WTC11 (cell line): ENCODE measurements around the gene SMIM22. TPM values are rescaled to one million over a fixed set of nuclear protein-coding genes. Genes with fewer than 3 reads are reported as not detected.

Experiments
- ATAC-seq: fragments of 200-7000 bp; cut with Tn5 transposase; 2 replicates; pipeline ENCODE4 v1.10.0; 2021; ENCODE audit warnings: mild to moderate bottlenecking, moderate library complexity
- CTCF ChIA-PET: fragments of 300-600 bp; sonication (Branson Sonifier 250); formaldehyde crosslinking; loops from one replicate; lab custom pipeline; 2021; ENCODE audit warnings: antibody characterized with exemption; lab: Charles Lee
- POLR2A ChIA-PET: fragments of 350-600 bp; sonication (Branson Sonifier 250); formaldehyde crosslinking; loops from one replicate; lab custom pipeline; 2021; ENCODE audit warnings: antibody characterized with exemption; lab: Charles Lee
- DNase-seq: peaks from one replicate; pipeline ENCODE4 v3.0.0; 2021; ENCODE audit warnings: low spot score
- H3K27ac Mint-ChIP-seq: 2 replicates; pipeline ENCODE4 v1.8.0; 2021; ENCODE audit warnings: mixed read lengths
- H3K27me3 Mint-ChIP-seq: 2 replicates; pipeline ENCODE4 v1.8.0; 2021; ENCODE audit warnings: low read depth, mild to moderate bottlenecking, moderate library complexity, mixed read lengths
- H3K36me3 Mint-ChIP-seq: 2 replicates; pipeline ENCODE4 v1.8.0; 2021; ENCODE audit warnings: mixed read lengths
- H3K4me1 Mint-ChIP-seq: 2 replicates; pipeline ENCODE4 v1.8.0; 2022; ENCODE audit warnings: mixed read lengths
- H3K4me3 Mint-ChIP-seq: 2 replicates; pipeline ENCODE4 v1.8.0; 2021; ENCODE audit warnings: mild to moderate bottlenecking, moderate library complexity, mixed read lengths
- H3K9me3 Mint-ChIP-seq: 2 replicates; pipeline ENCODE4 v1.8.0; 2021; ENCODE audit warnings: mixed read lengths
- CREB1 ChIP-seq: sonication (generic); formaldehyde crosslinking; IDR thresholded peaks from 2 replicates; pipeline ENCODE4 v1.8.0; 2023; ENCODE audit warnings: mild to moderate bottlenecking, missing genetic modification reagents
- FOXK1 ChIP-seq: sonication (generic); formaldehyde crosslinking; IDR thresholded peaks from 2 replicates; pipeline ENCODE4 v1.8.0; 2022; ENCODE audit warnings: mild to moderate bottlenecking, moderate library complexity, missing genetic modification reagents
- FOXP1 ChIP-seq: sonication (generic); formaldehyde crosslinking; IDR thresholded peaks from 2 replicates; pipeline ENCODE4 v1.8.0; 2022; ENCODE audit warnings: missing genetic modification reagents, mild to moderate bottlenecking, moderate library complexity, borderline replicate concordance
- MYBL2 ChIP-seq: sonication (generic); formaldehyde crosslinking; IDR thresholded peaks from 2 replicates; pipeline ENCODE4 v1.8.1; 2023; ENCODE audit warnings: mild to moderate bottlenecking, moderate library complexity, missing genetic modification reagents
- NFE2L1 ChIP-seq: sonication (generic); formaldehyde crosslinking; IDR thresholded peaks from 2 replicates; pipeline ENCODE4 v1.8.1; 2023; ENCODE audit warnings: missing genetic modification reagents
- PRRX2 ChIP-seq: fragments of 250-450 bp; sonication (Bioruptor Pico); IDR thresholded peaks from 2 replicates; pipeline ENCODE4 v1.8.0; 2021; ENCODE audit warnings: mild to moderate bottlenecking
- SOX15 ChIP-seq: fragments of 250-450 bp; sonication (Bioruptor Pico); IDR thresholded peaks from 2 replicates; pipeline ENCODE4 v1.9.0; 2021; ENCODE audit warnings: mild to moderate bottlenecking
- TEAD1 ChIP-seq: sonication (generic); formaldehyde crosslinking; IDR thresholded peaks from 2 replicates; pipeline ENCODE4 v1.8.0; 2022; ENCODE audit warnings: mild to moderate bottlenecking, missing genetic modification reagents
- total RNA-seq: library from RNA; stranded (reverse); gene quantifications from 3 replicates; pipeline ENCODE4 v1.2.3, GENCODE V29; 2021
- TF ChIP-seq, protein P1 (sequence below): sonication (generic); formaldehyde crosslinking; conservative IDR thresholded peaks from 2 replicates; pipeline ENCODE4 v1.8.1; 2022; ENCODE audit warnings: mild to moderate bottlenecking, missing genetic modification reagents
- TF ChIP-seq, protein P2 (sequence below): sonication (generic); formaldehyde crosslinking; IDR thresholded peaks from 2 replicates; pipeline ENCODE4 v1.8.0; 2023; ENCODE audit warnings: missing genetic modification reagents, mild to moderate bottlenecking, borderline replicate concordance
- TF ChIP-seq, protein P3 (sequence below): sonication (generic); formaldehyde crosslinking; IDR thresholded peaks from 2 replicates; pipeline ENCODE4 v1.8.1; 2023; ENCODE audit warnings: mild to moderate bottlenecking, missing genetic modification reagents
- TF ChIP-seq, protein P4 (sequence below): fragments of 250-450 bp; sonication (Bioruptor Pico); conservative IDR thresholded peaks from 2 replicates; pipeline ENCODE4 v1.9.0; 2021; ENCODE audit warnings: mild to moderate bottlenecking
- TF ChIP-seq, protein P5 (sequence below): sonication (generic); formaldehyde crosslinking; IDR thresholded peaks from 2 replicates; pipeline ENCODE4 v1.8.0; 2023; ENCODE audit warnings: missing genetic modification reagents
- TF ChIP-seq, protein P6 (sequence below): fragments of 200-600 bp; IDR thresholded peaks from 2 replicates; pipeline ENCODE4 v1.8.0; 2022; ENCODE audit warnings: antibody characterized with exemption
- TF ChIP-seq, protein P7 (sequence below): sonication (generic); formaldehyde crosslinking; IDR thresholded peaks from 2 replicates; pipeline ENCODE4 v1.8.1; 2023; ENCODE audit warnings: mild to moderate bottlenecking, missing genetic modification reagents

The SMIM22 gene
- total RNA-seq, 1 experiment from 2014 or later: not detected

DNA sequence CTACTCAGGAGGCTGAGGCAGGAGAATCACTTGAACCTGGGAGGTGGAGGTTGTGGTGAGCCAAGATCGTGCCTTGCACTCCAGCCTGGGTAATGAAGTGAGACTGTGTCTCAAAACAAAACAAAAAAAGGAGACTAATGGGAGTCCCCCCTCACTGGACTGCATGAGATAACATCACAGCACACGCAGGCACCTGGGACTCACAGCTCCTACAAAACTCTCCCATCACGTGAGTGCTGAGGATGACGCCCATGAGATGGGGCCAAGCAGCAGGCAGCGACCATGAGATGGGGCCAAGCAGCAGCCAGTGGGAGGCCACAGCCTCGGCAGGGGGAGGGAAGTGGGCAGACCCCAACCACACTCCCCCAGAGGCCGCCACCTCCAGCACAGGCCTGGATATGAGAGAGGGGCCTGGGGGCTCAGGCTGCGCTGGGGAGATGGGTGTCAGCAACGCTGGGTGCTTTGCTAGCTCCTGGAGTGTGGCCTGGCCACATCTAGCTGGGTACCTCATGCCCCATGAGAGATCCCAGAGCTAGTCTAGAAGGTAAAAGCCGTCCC lies 45.4 kb upstream of the SMIM22 start:
- DNase-seq: no peak
- POLR2A ChIA-PET: no interaction called here
- H3K9me3 Mint-ChIP-seq: no peaks in the 10 kb centered on the region
- H3K27me3 Mint-ChIP-seq: no peaks in the 10 kb centered on the region
- H3K4me3 Mint-ChIP-seq: no peak overlapping the region
- TF ChIP-seq, protein P1, sequence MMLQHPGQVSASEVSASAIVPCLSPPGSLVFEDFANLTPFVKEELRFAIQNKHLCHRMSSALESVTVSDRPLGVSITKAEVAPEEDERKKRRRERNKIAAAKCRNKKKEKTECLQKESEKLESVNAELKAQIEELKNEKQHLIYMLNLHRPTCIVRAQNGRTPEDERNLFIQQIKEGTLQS (CRISPR knock-in tag): no peak
- TF ChIP-seq FOXK1 (CRISPR knock-in tag) (no peak), NFE2L1 (no peak), TEAD1 (CRISPR knock-in tag) (no peak)
- TF ChIP-seq, protein P2, sequence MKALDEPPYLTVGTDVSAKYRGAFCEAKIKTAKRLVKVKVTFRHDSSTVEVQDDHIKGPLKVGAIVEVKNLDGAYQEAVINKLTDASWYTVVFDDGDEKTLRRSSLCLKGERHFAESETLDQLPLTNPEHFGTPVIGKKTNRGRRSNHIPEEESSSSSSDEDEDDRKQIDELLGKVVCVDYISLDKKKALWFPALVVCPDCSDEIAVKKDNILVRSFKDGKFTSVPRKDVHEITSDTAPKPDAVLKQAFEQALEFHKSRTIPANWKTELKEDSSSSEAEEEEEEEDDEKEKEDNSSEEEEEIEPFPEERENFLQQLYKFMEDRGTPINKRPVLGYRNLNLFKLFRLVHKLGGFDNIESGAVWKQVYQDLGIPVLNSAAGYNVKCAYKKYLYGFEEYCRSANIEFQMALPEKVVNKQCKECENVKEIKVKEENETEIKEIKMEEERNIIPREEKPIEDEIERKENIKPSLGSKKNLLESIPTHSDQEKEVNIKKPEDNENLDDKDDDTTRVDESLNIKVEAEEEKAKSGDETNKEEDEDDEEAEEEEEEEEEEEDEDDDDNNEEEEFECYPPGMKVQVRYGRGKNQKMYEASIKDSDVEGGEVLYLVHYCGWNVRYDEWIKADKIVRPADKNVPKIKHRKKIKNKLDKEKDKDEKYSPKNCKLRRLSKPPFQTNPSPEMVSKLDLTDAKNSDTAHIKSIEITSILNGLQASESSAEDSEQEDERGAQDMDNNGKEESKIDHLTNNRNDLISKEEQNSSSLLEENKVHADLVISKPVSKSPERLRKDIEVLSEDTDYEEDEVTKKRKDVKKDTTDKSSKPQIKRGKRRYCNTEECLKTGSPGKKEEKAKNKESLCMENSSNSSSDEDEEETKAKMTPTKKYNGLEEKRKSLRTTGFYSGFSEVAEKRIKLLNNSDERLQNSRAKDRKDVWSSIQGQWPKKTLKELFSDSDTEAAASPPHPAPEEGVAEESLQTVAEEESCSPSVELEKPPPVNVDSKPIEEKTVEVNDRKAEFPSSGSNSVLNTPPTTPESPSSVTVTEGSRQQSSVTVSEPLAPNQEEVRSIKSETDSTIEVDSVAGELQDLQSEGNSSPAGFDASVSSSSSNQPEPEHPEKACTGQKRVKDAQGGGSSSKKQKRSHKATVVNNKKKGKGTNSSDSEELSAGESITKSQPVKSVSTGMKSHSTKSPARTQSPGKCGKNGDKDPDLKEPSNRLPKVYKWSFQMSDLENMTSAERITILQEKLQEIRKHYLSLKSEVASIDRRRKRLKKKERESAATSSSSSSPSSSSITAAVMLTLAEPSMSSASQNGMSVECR (CRISPR knock-in tag): no peak
- TF ChIP-seq, protein P3, sequence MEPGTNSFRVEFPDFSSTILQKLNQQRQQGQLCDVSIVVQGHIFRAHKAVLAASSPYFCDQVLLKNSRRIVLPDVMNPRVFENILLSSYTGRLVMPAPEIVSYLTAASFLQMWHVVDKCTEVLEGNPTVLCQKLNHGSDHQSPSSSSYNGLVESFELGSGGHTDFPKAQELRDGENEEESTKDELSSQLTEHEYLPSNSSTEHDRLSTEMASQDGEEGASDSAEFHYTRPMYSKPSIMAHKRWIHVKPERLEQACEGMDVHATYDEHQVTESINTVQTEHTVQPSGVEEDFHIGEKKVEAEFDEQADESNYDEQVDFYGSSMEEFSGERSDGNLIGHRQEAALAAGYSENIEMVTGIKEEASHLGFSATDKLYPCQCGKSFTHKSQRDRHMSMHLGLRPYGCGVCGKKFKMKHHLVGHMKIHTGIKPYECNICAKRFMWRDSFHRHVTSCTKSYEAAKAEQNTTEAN (CRISPR knock-in tag): no peak
- TF ChIP-seq, protein P4, sequence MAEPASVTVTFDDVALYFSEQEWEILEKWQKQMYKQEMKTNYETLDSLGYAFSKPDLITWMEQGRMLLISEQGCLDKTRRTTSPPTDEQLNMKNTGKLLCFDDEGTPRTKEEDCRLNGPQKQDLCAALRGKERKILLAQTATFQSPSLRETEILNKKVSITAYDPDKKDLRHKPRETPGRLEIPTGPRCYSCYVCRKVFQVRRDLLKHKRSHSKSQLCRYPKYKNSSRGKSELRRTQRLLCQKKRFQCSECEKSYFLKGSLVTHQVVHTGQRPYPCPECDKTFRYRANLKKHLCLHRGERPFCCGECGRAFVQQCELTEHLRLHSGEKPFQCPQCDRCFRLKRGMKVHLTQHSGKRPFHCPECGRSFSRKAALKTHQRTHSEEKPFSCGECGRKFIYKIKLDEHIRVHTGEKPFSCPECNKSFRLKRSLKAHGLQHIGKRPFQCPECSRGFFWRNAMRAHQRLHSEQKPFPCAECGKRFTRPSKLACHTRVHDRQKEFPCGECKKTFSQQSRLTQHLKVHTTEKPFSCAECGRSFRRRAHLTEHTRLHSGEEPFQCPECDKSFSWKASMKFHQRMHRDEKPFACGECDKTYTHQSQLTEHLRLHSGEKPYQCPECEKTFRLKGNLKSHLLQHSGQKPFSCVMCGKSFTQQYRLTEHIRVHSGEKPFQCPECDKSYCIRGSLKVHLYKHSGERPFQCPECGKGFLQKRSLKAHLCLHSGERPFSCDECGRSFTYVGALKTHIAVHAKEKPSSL: no peak
- TF ChIP-seq, protein P5, sequence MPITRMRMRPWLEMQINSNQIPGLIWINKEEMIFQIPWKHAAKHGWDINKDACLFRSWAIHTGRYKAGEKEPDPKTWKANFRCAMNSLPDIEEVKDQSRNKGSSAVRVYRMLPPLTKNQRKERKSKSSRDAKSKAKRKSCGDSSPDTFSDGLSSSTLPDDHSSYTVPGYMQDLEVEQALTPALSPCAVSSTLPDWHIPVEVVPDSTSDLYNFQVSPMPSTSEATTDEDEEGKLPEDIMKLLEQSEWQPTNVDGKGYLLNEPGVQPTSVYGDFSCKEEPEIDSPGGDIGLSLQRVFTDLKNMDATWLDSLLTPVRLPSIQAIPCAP (CRISPR knock-in tag): no peak
- TF ChIP-seq, protein P6, sequence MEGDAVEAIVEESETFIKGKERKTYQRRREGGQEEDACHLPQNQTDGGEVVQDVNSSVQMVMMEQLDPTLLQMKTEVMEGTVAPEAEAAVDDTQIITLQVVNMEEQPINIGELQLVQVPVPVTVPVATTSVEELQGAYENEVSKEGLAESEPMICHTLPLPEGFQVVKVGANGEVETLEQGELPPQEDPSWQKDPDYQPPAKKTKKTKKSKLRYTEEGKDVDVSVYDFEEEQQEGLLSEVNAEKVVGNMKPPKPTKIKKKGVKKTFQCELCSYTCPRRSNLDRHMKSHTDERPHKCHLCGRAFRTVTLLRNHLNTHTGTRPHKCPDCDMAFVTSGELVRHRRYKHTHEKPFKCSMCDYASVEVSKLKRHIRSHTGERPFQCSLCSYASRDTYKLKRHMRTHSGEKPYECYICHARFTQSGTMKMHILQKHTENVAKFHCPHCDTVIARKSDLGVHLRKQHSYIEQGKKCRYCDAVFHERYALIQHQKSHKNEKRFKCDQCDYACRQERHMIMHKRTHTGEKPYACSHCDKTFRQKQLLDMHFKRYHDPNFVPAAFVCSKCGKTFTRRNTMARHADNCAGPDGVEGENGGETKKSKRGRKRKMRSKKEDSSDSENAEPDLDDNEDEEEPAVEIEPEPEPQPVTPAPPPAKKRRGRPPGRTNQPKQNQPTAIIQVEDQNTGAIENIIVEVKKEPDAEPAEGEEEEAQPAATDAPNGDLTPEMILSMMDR: no peak
- peaks cover 14% of the 10 kb centered on the region for H3K36me3 Mint-ChIP-seq
- peaks cover 2% of the 10 kb centered on the region; the same call in 1 of the 2 replicates for H3K4me1 Mint-ChIP-seq
- H3K27ac Mint-ChIP-seq: no peak overlapping the region
- no peak for ATAC-seq
- CTCF ChIA-PET: interaction anchor here (0.7 to 1.6 kb wide), 2 partner anchors 52 to 99 kb away, joined by 3 to 5 read pairs; partner anchors contain the start of gene ROGDI

DNA sequence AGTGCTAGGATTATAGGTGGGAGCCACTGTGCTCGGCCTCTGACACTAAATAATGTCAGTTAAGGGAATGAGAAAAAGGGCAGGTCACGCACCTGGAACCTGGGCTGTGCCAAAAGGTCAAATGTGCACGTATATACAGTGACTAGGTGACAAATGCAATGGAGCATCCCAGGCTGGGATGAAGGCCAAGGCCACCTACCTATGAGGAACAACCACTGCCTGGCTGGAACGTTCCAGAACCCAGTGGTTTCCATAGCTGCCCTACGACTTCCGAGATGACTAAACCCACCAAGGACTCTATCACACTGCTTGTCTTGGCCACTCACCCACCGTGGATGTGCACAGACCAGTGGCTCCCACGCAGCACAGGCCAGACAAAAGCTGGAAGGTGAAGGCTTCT lies 44.3 kb upstream of the SMIM22 start:
- H3K4me3 Mint-ChIP-seq: no peak overlapping the region
- POLR2A ChIA-PET: no interaction called here
- H3K27me3 Mint-ChIP-seq: no peaks in the 10 kb centered on the region
- CTCF ChIA-PET: interaction anchor here (1.6 kb wide), 1 partner anchor 51 kb away, joined by 3 read pairs; the partner anchor contains the start of gene ROGDI
- peaks cover 6% of the 10 kb centered on the region for H3K9me3 Mint-ChIP-seq
- peaks cover 25% of the 10 kb centered on the region for H3K36me3 Mint-ChIP-seq
- TF ChIP-seq FOXP1 (CRISPR knock-in tag) (no peak), CREB1 (no peak), MYBL2 (CRISPR knock-in tag) (no peak), SOX15 (CRISPR knock-in tag) (no peak), NFE2L1 (no peak), PRRX2 (no peak), TEAD1 (CRISPR knock-in tag) (no peak)
- TF ChIP-seq, protein P4: no peak
- TF ChIP-seq, protein P6: no peak
- TF ChIP-seq, protein P7, sequence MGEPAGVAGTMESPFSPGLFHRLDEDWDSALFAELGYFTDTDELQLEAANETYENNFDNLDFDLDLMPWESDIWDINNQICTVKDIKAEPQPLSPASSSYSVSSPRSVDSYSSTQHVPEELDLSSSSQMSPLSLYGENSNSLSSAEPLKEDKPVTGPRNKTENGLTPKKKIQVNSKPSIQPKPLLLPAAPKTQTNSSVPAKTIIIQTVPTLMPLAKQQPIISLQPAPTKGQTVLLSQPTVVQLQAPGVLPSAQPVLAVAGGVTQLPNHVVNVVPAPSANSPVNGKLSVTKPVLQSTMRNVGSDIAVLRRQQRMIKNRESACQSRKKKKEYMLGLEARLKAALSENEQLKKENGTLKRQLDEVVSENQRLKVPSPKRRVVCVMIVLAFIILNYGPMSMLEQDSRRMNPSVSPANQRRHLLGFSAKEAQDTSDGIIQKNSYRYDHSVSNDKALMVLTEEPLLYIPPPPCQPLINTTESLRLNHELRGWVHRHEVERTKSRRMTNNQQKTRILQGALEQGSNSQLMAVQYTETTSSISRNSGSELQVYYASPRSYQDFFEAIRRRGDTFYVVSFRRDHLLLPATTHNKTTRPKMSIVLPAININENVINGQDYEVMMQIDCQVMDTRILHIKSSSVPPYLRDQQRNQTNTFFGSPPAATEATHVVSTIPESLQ: no peak
- no peak overlapping the region for H3K27ac Mint-ChIP-seq
- ATAC-seq (no peak), DNase-seq (no peak)
- H3K4me1 Mint-ChIP-seq: no peaks in the 10 kb centered on the region
